Osteoblast (primary cell): Measurements from ENCODE around the gene PLPP4. TPM values are rescaled to one million over a fixed set of nuclear protein-coding genes. Genes with fewer than 3 reads are reported as not detected.

ENCODE experiments used
- DNase-seq: peaks from one replicate; pipeline ENCODE4 v3.0.0; 2011; ENCODE audit warnings: low spot score, mixed read lengths; ENCODE audit not compliant: insufficient read length; ENCODE audit errors: missing footprints
- H2AFZ ChIP-seq: 2 replicates; pipeline ENCODE4 v1.6.0; 2011; ENCODE audit warnings: mild to moderate bottlenecking, low read length
- H3K27ac ChIP-seq: 2 replicates; pipeline ENCODE4 v1.5.1; 2011; ENCODE audit warnings: mild to moderate bottlenecking, low read depth, low read length, moderate library complexity
- H3K27me3 ChIP-seq: 2 replicates; pipeline ENCODE4 v1.6.0; 2012; ENCODE audit warnings: mild to moderate bottlenecking, control low read depth, inconsistent platforms, low read length, moderate library complexity; ENCODE audit not compliant: insufficient read depth
- H3K36me3 ChIP-seq: 2 replicates; pipeline ENCODE4 v1.5.1; 2011; ENCODE audit warnings: mild to moderate bottlenecking, low read length, control low read depth, moderate library complexity; ENCODE audit not compliant: insufficient read depth
- H3K4me1 ChIP-seq: 2 replicates; pipeline ENCODE4 v1.5.1; 2011; ENCODE audit warnings: mild to moderate bottlenecking, low read length, control low read depth, moderate library complexity; ENCODE audit not compliant: insufficient read depth
- H3K4me2 ChIP-seq: 2 replicates; pipeline ENCODE4 v1.6.0; 2011; ENCODE audit warnings: mild to moderate bottlenecking, low read length; ENCODE audit not compliant: insufficient read depth
- H3K4me3 ChIP-seq: fragments of 200-600 bp; sonication (generic); 3 replicates; pipeline ENCODE4 v1.5.1; 2012; ENCODE audit warnings: mild to moderate bottlenecking, low read length, inconsistent platforms; ENCODE audit not compliant: insufficient read depth
- H3K79me2 ChIP-seq: 2 replicates; pipeline ENCODE4 v1.6.0; 2012; ENCODE audit warnings: mild to moderate bottlenecking, low read length, control low read depth, inconsistent platforms; ENCODE audit not compliant: insufficient read depth
- H3K9me3 ChIP-seq: 2 replicates; pipeline ENCODE4 v1.5.1; 2011; ENCODE audit warnings: low read depth, low read length, control low read depth
- H4K20me1 ChIP-seq: 2 replicates; pipeline ENCODE4 v1.6.0; 2012; ENCODE audit warnings: mild to moderate bottlenecking, low read length, control low read depth; ENCODE audit not compliant: insufficient read depth
- total RNA-seq: library from RNA; depleted of rRNA; stranded (reverse); fragments of >200 nt; gene quantifications from 2 replicates; pipeline ENCODE4 v1.2.3, GENCODE V29; 2012
- TF ChIP-seq, protein P1 (sequence below): IDR thresholded peaks from 2 replicates; pipeline ENCODE4 v1.5.1; 2011; ENCODE audit warnings: mild to moderate bottlenecking, low read depth, low read length, moderate library complexity; ENCODE audit errors: extremely low read depth

Gene PLPP4
- total RNA-seq, 1 donor: 8.0 TPM

DNA sequence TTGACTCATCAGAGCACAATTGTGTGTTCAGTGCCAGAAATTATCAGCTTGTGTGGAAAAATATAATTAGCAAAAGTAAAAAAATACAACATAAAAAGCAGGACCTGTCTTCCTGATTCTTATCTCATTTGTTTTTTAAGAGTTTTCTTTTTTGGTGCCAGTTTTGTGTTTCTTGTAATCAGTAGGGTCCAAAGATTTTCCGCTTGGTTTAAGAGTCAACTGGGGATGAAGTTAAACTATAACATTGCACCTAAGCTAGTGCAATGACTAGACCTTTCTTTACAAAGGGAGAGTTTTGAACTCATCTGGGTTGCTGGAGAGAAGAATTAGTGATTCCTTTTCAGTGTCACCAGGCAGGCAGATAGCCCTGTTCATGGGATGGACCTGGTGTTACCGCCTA, 113.4 kb downstream of the PLPP4 start:
- H3K4me1 ChIP-seq: no peaks in the 10 kb centered on the region
- TF ChIP-seq, protein P1, sequence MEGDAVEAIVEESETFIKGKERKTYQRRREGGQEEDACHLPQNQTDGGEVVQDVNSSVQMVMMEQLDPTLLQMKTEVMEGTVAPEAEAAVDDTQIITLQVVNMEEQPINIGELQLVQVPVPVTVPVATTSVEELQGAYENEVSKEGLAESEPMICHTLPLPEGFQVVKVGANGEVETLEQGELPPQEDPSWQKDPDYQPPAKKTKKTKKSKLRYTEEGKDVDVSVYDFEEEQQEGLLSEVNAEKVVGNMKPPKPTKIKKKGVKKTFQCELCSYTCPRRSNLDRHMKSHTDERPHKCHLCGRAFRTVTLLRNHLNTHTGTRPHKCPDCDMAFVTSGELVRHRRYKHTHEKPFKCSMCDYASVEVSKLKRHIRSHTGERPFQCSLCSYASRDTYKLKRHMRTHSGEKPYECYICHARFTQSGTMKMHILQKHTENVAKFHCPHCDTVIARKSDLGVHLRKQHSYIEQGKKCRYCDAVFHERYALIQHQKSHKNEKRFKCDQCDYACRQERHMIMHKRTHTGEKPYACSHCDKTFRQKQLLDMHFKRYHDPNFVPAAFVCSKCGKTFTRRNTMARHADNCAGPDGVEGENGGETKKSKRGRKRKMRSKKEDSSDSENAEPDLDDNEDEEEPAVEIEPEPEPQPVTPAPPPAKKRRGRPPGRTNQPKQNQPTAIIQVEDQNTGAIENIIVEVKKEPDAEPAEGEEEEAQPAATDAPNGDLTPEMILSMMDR: no peak
- no peaks in the 10 kb centered on the region for H3K27me3 ChIP-seq
- no peaks in the 10 kb centered on the region for H4K20me1 ChIP-seq
- DNase-seq: no peak
- H3K4me3 ChIP-seq: no peak overlapping the region
- H3K4me2 ChIP-seq: no peak overlapping the region
- no peaks in the 10 kb centered on the region for H3K36me3 ChIP-seq
- H3K79me2 ChIP-seq: no peaks in the 10 kb centered on the region
- H3K9me3 ChIP-seq: no peaks in the 10 kb centered on the region
- H3K27ac ChIP-seq: no peak overlapping the region
- no peak overlapping the region for H2AFZ ChIP-seq

DNA sequence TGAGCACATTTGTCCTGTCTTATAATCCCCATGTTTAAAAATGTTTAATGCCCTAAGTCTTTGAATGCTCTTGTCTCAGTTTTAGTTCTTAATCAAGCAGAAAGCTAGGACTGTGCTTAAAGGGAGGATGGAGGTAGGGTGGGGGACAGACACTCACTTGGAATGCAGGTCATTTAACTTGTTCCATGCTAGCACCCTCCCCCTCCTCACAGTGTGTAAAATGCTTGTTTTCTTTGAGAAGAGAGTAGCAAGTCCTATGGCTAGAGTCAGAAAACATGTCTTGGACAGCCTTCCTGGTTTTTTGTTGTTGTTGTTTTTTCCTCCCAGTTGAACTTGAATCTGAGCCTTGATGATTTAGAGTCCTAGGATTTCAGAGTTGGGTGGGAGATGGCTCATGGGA, 114.2 kb downstream of the PLPP4 start:
- H3K79me2 ChIP-seq: no peaks in the 10 kb centered on the region

DNA sequence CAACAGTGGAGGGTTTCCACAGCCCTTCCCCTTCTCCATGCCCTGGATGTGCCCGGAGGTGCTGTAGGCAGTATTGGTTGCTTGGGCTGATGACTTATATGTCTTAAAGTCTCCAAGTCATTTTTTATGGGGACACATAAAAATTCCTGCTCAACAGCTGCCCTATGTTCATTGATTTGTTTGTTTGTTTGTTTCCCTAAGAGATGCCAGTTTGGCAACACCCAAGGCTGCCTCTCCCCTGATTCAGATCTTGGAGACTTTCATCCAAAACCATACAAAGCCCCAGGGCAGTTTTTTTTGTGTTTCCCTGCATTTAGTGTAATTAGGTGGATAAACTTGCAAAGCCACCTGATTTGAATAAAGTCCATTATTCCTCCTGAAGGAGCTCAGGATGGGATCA, 115.3 kb downstream of the PLPP4 start:
- Histone ChIP-seq H3K4me3 (no peak overlapping the region), H3K79me2 (no peaks in the 10 kb centered on the region), H3K4me2 (no peak overlapping the region), H3K4me1 (no peaks in the 10 kb centered on the region), H2AFZ (no peak overlapping the region), H3K27me3 (no peaks in the 10 kb centered on the region), H3K9me3 (no peaks in the 10 kb centered on the region), H3K27ac (no peak overlapping the region), H4K20me1 (no peaks in the 10 kb centered on the region), H3K36me3 (no peaks in the 10 kb centered on the region)
- DNase-seq: no peak
- TF ChIP-seq, protein P1: no peak

More for the DNA sequence above, 114.2 kb downstream of the PLPP4 start:
- Histone ChIP-seq H3K36me3 (no peaks in the 10 kb centered on the region), H3K4me3 (no peak overlapping the region), H3K4me2 (no peak overlapping the region), H3K27ac (no peak overlapping the region), H2AFZ (no peak overlapping the region), H3K9me3 (no peaks in the 10 kb centered on the region), H4K20me1 (no peaks in the 10 kb centered on the region), H3K27me3 (no peaks in the 10 kb centered on the region), H3K4me1 (no peaks in the 10 kb centered on the region)
- TF ChIP-seq, protein P1: no peak
- DNase-seq: no peak

DNA sequence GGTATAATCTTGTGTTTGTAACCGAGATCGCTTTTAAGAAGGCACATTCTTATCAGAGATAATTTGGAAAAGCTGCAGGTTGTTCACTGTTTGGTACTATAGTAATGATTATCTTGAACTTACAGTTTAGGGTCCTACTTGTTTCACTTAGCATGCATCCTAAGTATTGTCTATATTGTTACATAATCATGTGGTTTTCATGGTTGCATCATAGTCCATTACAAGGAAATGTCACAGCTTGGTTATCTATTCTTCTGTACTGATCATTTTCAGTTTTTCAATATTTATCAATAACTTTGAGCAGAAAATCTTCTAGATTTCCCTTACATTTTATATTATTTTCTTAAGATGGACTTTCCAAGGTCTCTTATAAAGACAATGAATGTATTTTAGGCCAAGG, 116.3 kb downstream of the PLPP4 start:
- Histone ChIP-seq H3K27me3 (no peaks in the 10 kb centered on the region), H3K4me1 (no peaks in the 10 kb centered on the region), H3K27ac (no peak overlapping the region), H3K9me3 (no peaks in the 10 kb centered on the region), H3K79me2 (no peaks in the 10 kb centered on the region), H3K4me2 (no peak overlapping the region), H3K36me3 (no peaks in the 10 kb centered on the region), H3K4me3 (no peak overlapping the region), H2AFZ (no peak overlapping the region), H4K20me1 (no peaks in the 10 kb centered on the region)
- TF ChIP-seq, protein P1: no peak
- DNase-seq: no peak
